ENCODE results near the gene SEC16A.

GRCh38 chr9:136431782-136432350 lies 51.0 kb downstream of the SEC16A start:
- no peak for TF ChIP-seq CTCF (IDR thresholded peaks at IDR 0.05; ENCODE audit: low read depth, low read length, missing input control)
- TF ChIP-seq FOXA1 (IDR thresholded peaks at IDR 0.05) = no peak
- no peak for TF ChIP-seq TAF1 (conservative IDR thresholded peaks at IDR 0.05)
- no peak for TF ChIP-seq FOXA2 (IDR thresholded peaks at IDR 0.05)
- no peak for TF ChIP-seq SP1 (IDR thresholded peaks at IDR 0.05)
- TF ChIP-seq, protein P1, sequence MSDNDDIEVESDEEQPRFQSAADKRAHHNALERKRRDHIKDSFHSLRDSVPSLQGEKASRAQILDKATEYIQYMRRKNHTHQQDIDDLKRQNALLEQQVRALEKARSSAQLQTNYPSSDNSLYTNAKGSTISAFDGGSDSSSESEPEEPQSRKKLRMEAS (IDR thresholded peaks at IDR 0.05) = no peak
- no peak for TF ChIP-seq HNF4G (IDR thresholded peaks at IDR 0.05)
- no peak for TF ChIP-seq ZBTB33 (IDR thresholded peaks at IDR 0.05)

All from liver (tissue), 3 donors.